ENCODE data around the gene PREB.
"Not testable (repeated sequence)": the region's sequence is repeated elsewhere in the genome, so short reads cannot be mapped to it uniquely, and the experiment has no call there.

The PREB gene

DNA sequence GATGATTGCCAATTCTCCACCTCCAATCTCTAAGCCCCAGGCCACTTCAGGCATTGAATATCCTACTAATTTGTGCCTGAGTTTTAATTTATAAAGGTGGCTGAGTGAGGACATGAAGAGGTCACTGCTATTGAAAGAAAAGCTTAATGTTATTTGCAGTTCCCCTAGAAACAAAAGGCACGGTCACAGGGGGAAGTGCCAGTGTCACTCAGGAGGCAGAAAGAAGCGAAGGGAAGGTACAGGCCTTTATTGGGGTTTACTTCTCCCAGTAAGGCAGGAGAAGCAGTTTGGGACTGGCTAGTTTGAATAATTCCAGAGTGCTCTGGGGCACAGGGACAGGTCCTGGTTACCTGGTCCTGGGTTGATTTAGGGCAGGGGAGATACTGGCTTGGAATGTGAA is 12.5 kb downstream of the PREB start:
- no peak for TF ChIP-seq EZH2phosphoT487 (IDR thresholded peaks at IDR 0.05; ENCODE audit: borderline replicate concordance)
- TF ChIP-seq, protein P1, sequence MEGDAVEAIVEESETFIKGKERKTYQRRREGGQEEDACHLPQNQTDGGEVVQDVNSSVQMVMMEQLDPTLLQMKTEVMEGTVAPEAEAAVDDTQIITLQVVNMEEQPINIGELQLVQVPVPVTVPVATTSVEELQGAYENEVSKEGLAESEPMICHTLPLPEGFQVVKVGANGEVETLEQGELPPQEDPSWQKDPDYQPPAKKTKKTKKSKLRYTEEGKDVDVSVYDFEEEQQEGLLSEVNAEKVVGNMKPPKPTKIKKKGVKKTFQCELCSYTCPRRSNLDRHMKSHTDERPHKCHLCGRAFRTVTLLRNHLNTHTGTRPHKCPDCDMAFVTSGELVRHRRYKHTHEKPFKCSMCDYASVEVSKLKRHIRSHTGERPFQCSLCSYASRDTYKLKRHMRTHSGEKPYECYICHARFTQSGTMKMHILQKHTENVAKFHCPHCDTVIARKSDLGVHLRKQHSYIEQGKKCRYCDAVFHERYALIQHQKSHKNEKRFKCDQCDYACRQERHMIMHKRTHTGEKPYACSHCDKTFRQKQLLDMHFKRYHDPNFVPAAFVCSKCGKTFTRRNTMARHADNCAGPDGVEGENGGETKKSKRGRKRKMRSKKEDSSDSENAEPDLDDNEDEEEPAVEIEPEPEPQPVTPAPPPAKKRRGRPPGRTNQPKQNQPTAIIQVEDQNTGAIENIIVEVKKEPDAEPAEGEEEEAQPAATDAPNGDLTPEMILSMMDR (conservative IDR thresholded peaks at IDR 0.05; ENCODE audit: low read length) = no peak
- Histone ChIP-seq H3K27me3 (ENCODE audit: insufficient read depth, low read length, poor library complexity, severe bottlenecking) (no peaks in the 10 kb centered on the region), H3K9me2 (replicated peaks; ENCODE audit: low read depth, low read length) (no peaks in the 10 kb centered on the region), H3K9ac (ENCODE audit: low read depth, low read length, poor library complexity, severe bottlenecking) (no peak overlapping the region), H3K36me3 (ENCODE audit: insufficient read depth, low read length) (no peaks in the 10 kb centered on the region), H2AFZ (ENCODE audit: low read length) (peak overlapping the region; percentile 51), H3K4me1 (ENCODE audit: insufficient read depth, low read length, poor library complexity, severe bottlenecking) (peaks cover 5% of the 10 kb centered on the region), H3K79me2 (ENCODE audit: insufficient read depth, low read length) (no peaks in the 10 kb centered on the region), H3K4me2 (ENCODE audit: low read depth, low read length, poor library complexity, severe bottlenecking) (no peak overlapping the region), H3F3A (ENCODE audit: low read depth) (no peaks in the 10 kb centered on the region), H4K20me1 (ENCODE audit: insufficient read depth, low read length, poor library complexity, severe bottlenecking) (no peaks in the 10 kb centered on the region), H3K4me3 (ENCODE audit: low read length, poor library complexity, severe bottlenecking) (no peak overlapping the region), H3K9me3 (ENCODE audit: insufficient read depth, low read depth, low read length) (no peaks in the 10 kb centered on the region)

DNA sequence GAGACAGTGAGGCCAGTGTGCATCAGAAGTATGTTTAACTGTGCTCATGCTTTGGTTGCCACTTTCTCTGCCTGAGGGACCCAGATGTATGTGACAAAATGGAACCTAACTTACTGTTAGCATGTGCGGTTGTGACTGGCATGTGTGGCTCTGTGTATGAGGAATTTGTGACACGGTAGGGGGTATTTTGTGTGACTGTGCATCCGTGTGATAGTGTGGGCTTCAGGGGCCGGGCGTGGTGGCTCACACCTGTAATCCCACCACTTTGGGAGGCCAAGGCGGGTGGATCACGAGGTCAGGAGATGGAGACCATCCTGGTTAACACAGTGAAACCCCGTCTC is 15.1 kb downstream of the PREB start:
- not testable (repeated sequence) for H3K4me2 ChIP-seq (ENCODE audit: low read depth, low read length, poor library complexity, severe bottlenecking); H2AFZ ChIP-seq (ENCODE audit: low read length); H3K9me2 ChIP-seq (replicated peaks; ENCODE audit: low read depth, low read length); H4K20me1 ChIP-seq (ENCODE audit: insufficient read depth, low read length, poor library complexity, severe bottlenecking); H3K4me3 ChIP-seq (ENCODE audit: low read length, poor library complexity, severe bottlenecking); H3F3A ChIP-seq (ENCODE audit: low read depth); H3K36me3 ChIP-seq (ENCODE audit: insufficient read depth, low read length); H3K79me2 ChIP-seq (ENCODE audit: insufficient read depth, low read length); H3K27me3 ChIP-seq (ENCODE audit: insufficient read depth, low read length, poor library complexity, severe bottlenecking); H3K9ac ChIP-seq (ENCODE audit: low read depth, low read length, poor library complexity, severe bottlenecking); H3K4me1 ChIP-seq (ENCODE audit: insufficient read depth, low read length, poor library complexity, severe bottlenecking); H3K9me3 ChIP-seq (ENCODE audit: insufficient read depth, low read depth, low read length)

DNA sequence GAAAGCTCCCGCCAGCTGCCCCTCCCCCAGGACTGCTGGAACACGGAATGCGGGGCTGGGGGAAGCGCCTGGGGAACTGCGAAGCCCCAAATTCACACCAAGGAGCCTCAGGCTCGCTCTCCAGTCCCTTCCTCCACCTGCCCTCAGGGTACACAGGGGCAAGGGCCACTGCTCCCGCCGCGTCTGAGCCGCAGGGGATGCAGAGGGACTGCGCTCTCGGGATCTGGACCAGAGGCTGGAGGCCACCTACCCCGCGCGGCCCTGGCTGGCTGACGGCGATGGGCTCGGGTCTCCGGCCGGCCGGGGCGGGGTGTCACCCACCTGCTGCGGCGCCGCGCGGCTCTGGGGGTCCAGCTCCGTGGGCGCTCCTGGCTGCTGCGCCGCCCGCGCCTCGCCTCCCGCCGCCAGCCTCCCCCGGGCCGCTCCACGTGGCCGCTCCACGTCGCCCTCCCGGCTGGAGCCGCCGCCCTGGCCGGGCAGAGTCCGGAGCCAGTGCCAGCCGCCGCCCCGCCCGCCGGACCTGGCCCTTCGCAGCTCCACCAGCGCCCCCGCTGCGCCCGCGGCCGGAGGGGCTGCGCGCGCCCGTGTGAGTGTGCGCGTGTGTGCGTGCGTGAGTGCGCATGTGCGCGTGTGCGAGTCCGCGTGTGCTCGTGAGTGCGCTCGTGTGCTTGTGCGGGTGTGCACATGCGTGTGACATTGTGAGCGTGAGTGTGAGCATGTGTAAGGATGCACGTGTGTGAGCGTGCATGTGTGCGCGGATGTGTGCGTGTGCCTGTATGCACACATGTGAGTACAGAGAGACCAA is 15.7 kb downstream of the PREB start, which contains the start of gene CGREF1:
Gene CGREF1, minus strand, starts transcription at position 604 of the 805 bp plus-strand sequence. CDS start 14,762 bp downstream, outside the sequence.
- Histone ChIP-seq H3K9me2 (replicated peaks; ENCODE audit: low read depth, low read length) (no peaks in the 10 kb centered on the region), H3K36me3 (ENCODE audit: insufficient read depth, low read length) (no peaks in the 10 kb centered on the region), H3K79me2 (ENCODE audit: insufficient read depth, low read length) (no peaks in the 10 kb centered on the region), H2AFZ (ENCODE audit: low read length) (no peak within 1 kb of the TSS), H3K9me3 (ENCODE audit: insufficient read depth, low read depth, low read length) (no peaks in the 10 kb centered on the region), H3K27me3 (ENCODE audit: insufficient read depth, low read length, poor library complexity, severe bottlenecking) (no peaks in the 10 kb centered on the region), H3K4me2 (ENCODE audit: low read depth, low read length, poor library complexity, severe bottlenecking) (no peak within 1 kb of the TSS), H3K4me3 (ENCODE audit: low read length, poor library complexity, severe bottlenecking) (no peak within 1 kb of the TSS), H3K4me1 (ENCODE audit: insufficient read depth, low read length, poor library complexity, severe bottlenecking) (peaks cover under 1% of the 10 kb centered on the region), H4K20me1 (ENCODE audit: insufficient read depth, low read length, poor library complexity, severe bottlenecking) (no peaks in the 10 kb centered on the region), H3F3A (ENCODE audit: low read depth) (no peaks in the 10 kb centered on the region), H3K9ac (ENCODE audit: low read depth, low read length, poor library complexity, severe bottlenecking) (no peak within 1 kb of the TSS)
- TF ChIP-seq, protein P1 (conservative IDR thresholded peaks at IDR 0.05; ENCODE audit: low read length) = no peak
- no peak for TF ChIP-seq EZH2phosphoT487 (IDR thresholded peaks at IDR 0.05; ENCODE audit: borderline replicate concordance)

DNA sequence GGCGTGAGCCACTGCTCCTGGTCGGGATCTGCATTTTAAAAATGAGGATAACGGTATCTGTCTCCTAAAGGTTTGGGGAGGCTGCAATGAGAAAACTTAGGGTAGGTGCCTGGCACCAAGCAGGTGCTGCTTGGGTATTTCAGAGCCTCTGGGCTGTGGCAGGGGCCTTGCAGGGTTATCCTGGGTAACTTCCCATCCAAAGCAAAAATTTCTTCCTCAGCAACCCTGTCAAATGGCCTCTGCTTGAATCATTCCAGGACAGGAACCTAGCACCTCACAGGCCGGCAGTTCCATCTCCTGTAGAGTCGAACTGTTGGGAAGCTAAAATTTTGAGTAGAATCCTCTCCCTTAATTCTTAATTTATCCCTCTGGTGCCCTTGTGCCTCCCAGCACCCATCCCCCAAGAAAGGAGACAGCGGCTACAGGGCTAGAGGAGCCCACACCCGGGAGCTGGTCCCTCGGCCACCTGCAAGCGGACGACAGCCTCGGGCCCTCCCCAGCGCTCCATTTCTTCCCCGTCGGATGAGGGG is 16.4 kb downstream of the PREB start:
- H3K27me3 ChIP-seq (ENCODE audit: insufficient read depth, low read length, poor library complexity, severe bottlenecking) = no peaks in the 10 kb centered on the region
- H2AFZ ChIP-seq (ENCODE audit: low read length) = no peak overlapping the region
- no peaks in the 10 kb centered on the region for H3K9me3 ChIP-seq (ENCODE audit: insufficient read depth, low read depth, low read length)
- no peaks in the 10 kb centered on the region for H3F3A ChIP-seq (ENCODE audit: low read depth)
- no peak overlapping the region for H3K4me3 ChIP-seq (ENCODE audit: low read length, poor library complexity, severe bottlenecking)
- H3K79me2 ChIP-seq (ENCODE audit: insufficient read depth, low read length) = no peaks in the 10 kb centered on the region
- H3K4me1 ChIP-seq (ENCODE audit: insufficient read depth, low read length, poor library complexity, severe bottlenecking) = no peaks in the 10 kb centered on the region
- TF ChIP-seq, protein P1 (conservative IDR thresholded peaks at IDR 0.05; ENCODE audit: low read length) = no peak
- no peak for TF ChIP-seq EZH2phosphoT487 (IDR thresholded peaks at IDR 0.05; ENCODE audit: borderline replicate concordance)
- H3K36me3 ChIP-seq (ENCODE audit: insufficient read depth, low read length) = no peaks in the 10 kb centered on the region
- no peaks in the 10 kb centered on the region for H3K9me2 ChIP-seq (replicated peaks; ENCODE audit: low read depth, low read length)
- H3K4me2 ChIP-seq (ENCODE audit: low read depth, low read length, poor library complexity, severe bottlenecking) = no peak overlapping the region
- H3K9ac ChIP-seq (ENCODE audit: low read depth, low read length, poor library complexity, severe bottlenecking) = no peak overlapping the region
- no peaks in the 10 kb centered on the region for H4K20me1 ChIP-seq (ENCODE audit: insufficient read depth, low read length, poor library complexity, severe bottlenecking)
